Measurements from ENCODE around the gene MAPK10.

The MAPK10 gene

GRCh38 chr4:86156531-86156930 lies 203.3 kb downstream of the MAPK10 start:
- no peak for DNase-seq (ENCODE audit: low spot score)
- POLR2A ChIA-PET (ENCODE audit: low non-redundant PET): no interaction called here
- no peak for TF ChIP-seq CTCF (conservative IDR thresholded peaks at IDR 0.05; ENCODE audit: low read depth)
- no peak overlapping the region for H3K27ac ChIP-seq
- CTCF ChIA-PET: no interaction called here

- no peak overlapping the region for H3K27ac ChIP-seq
- DNase-seq (ENCODE audit: low spot score): no peak
- POLR2A ChIA-PET (ENCODE audit: low non-redundant PET): no interaction called here
- TF ChIP-seq CTCF (conservative IDR thresholded peaks at IDR 0.05; ENCODE audit: low read depth): no peak
- CTCF ChIA-PET: no interaction called here
Measured at GRCh38 chr4:86155766-86156165, 204.1 kb downstream of the MAPK10 start.

DNA sequence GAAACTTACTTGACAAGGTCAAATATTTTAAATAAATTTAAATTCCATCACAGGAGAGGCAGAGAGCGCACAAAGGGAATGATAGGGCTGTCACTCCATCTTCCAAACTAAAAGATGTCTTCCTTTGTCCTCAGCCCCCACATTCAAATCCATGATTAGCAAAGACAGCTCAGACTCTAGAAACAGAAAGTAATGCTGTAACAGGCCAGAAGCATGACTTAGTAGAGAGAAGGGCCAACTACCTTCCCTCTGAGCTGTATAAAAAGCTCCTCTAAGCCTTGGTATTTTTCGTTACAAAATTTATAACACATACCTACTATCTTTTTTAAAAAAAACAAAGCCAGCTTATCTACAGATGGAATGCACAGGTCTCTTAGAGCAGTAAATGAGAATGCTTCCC lies 207.4 kb downstream of the MAPK10 start:
- CTCF ChIA-PET: no interaction called here

DNA sequence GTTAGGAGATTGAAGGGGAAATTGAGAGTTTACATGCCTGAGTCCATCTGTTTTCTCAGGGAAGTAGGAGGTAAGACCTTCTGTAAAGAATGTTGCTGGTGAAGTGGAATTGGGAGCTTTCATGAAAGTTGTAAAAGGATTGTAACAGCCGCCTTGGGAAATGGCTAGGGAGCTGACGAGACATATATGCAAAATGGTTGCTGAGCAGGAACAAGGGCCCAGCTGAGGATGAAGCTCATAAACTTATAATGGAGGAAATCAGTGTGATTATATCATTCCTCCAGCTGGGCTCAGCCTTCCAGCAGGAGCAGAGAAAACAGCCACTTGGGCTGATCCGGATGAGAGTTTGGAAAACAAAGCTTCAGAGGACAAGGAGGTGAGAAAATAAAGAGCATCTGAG lies 208.7 kb downstream of the MAPK10 start:
- ChIA-PET CTCF (interaction anchor here (0.6 kb wide), 1 partner anchor 14 kb away, joined by 3 read pairs; no protein-coding TSS in a partner anchor), POLR2A (ENCODE audit: low non-redundant PET) (no interaction called here)
- no peak for TF ChIP-seq CTCF (conservative IDR thresholded peaks at IDR 0.05; ENCODE audit: low read depth)
- no peak overlapping the region for H3K27ac ChIP-seq
- DNase-seq (ENCODE audit: low spot score): no peak

More for the DNA sequence above, 207.4 kb downstream of the MAPK10 start:
- no peak for DNase-seq (ENCODE audit: low spot score)
- H3K27ac ChIP-seq: no peak overlapping the region
- no peak for TF ChIP-seq CTCF (conservative IDR thresholded peaks at IDR 0.05; ENCODE audit: low read depth)
- POLR2A ChIA-PET (ENCODE audit: low non-redundant PET): no interaction called here

DNA sequence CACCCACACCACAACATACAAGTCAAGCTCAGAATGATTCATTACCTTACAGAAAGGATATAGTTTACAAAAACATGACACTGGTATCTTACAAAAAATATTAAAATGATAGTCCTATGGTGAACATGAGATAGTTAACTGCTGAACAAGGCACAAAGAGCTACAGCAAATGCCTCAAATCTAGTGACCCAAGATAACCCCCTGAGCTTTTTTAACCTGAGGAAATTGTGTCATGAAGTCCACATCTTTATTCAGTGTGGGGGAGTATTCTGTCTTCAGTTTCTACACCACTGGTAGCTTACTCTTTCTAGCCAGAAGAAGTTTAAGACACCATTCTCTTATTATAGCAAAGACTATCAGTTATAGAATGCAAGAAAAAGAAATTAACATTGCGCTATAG lies 218.7 kb downstream of the MAPK10 start:
- no peak overlapping the region for H3K27ac ChIP-seq
- POLR2A ChIA-PET (ENCODE audit: low non-redundant PET): no interaction called here
- no peak for DNase-seq (ENCODE audit: low spot score)
- no peak for TF ChIP-seq CTCF (conservative IDR thresholded peaks at IDR 0.05; ENCODE audit: low read depth)
- CTCF ChIA-PET: interaction anchor here (0.8 kb wide), 1 partner anchor 97 kb away, joined by 3 read pairs; no protein-coding TSS in a partner anchor

DNA sequence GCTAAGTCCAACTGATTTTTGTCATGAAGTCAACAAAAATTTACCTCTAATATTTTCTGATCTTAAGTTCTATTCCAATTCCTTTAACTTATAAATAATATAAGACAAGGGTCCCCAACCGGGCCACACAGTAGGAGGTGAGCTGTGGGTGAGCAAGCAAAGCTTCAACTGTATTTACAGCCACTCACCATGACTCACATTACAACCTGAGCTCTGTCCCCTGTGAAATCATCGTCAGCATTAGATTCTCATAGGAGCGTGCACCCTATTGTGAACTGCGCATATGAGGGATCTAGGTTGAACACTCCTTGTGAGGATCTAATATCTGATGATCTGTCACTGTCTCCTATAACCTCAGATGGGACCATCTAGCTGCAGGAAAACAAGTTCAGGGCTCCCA lies 227.4 kb downstream of the MAPK10 start:
- CTCF ChIA-PET: no interaction called here
- no peak for DNase-seq (ENCODE audit: low spot score)
- POLR2A ChIA-PET (ENCODE audit: low non-redundant PET): no interaction called here
- no peak for TF ChIP-seq CTCF (conservative IDR thresholded peaks at IDR 0.05; ENCODE audit: low read depth)
- no peak overlapping the region for H3K27ac ChIP-seq

- no peak overlapping the region for H3K27ac ChIP-seq
- POLR2A ChIA-PET (ENCODE audit: low non-redundant PET): no interaction called here
- DNase-seq (ENCODE audit: low spot score): no peak
- CTCF ChIA-PET: interaction anchor here (0.6 kb wide), 1 partner anchor 21 kb away, joined by 3 read pairs; no protein-coding TSS in a partner anchor
- no peak for TF ChIP-seq CTCF (conservative IDR thresholded peaks at IDR 0.05; ENCODE audit: low read depth)
Measured at GRCh38 chr4:86131456-86131855, 228.4 kb downstream of the MAPK10 start.

Measured in RWPE1 (cell line).